H1 (cell line): ENCODE measurements around the gene STEAP1B. TPM values are rescaled to one million over a fixed set of nuclear protein-coding genes. Genes with fewer than 3 reads are reported as not detected.
A peak's percentile ranks its signal among the peaks of the same experiment; 100 is the strongest.

ENCODE experiments used
- CTCF ChIA-PET: fragments of 300-600 bp; sonication (Branson Sonifier 250); formaldehyde crosslinking; loops from one replicate; lab custom pipeline; 2021; ENCODE audit not compliant: partially characterized antibody; lab: Charles Lee
- POLR2A ChIA-PET: fragments of 300-600 bp; sonication (Branson Sonifier 250); formaldehyde crosslinking; loops from one replicate; lab custom pipeline; 2021; ENCODE audit warnings: inconsistent platforms; ENCODE audit not compliant: partially characterized antibody; lab: Charles Lee
- DNase-seq, 2 experiments: peaks; one replicate each; pipeline versions ENCODE4 v3.0.0 to v3.0.0-alpha.2; 2010 to 2022; ENCODE audit warnings: low spot score in 2 of 2, low read depth in 1 of 2, mixed read lengths in 1 of 2
- FAIRE-seq: peaks from 2 replicates; lab custom pipeline; 2011; peaks lifted over from hg19 to GRCh38; lab: Jason Lieb, UNC
- H2AFZ ChIP-seq: 2 replicates; pipeline ENCODE4 v1.8.1; 2012; ENCODE audit warnings: low read length, inconsistent platforms
- H2AK5ac ChIP-seq: 2 replicates; pipeline ENCODE4 v1.6.1; 2013; ENCODE audit warnings: low read depth, low read length
- H2BK120ac ChIP-seq: replicated peaks from 2 replicates; pipeline ENCODE3; 2013; ENCODE audit warnings: low read depth, low read length, inconsistent platforms
- H2BK12ac ChIP-seq: 2 replicates; pipeline ENCODE4 v1.6.1; 2013; ENCODE audit warnings: low read depth, low read length
- H2BK15ac ChIP-seq: 2 replicates; pipeline ENCODE4 v1.6.1; 2013; ENCODE audit warnings: low read length
- H2BK20ac ChIP-seq: 2 replicates; pipeline ENCODE4 v1.6.1; 2013; ENCODE audit warnings: low read length
- H2BK5ac ChIP-seq: 2 replicates; pipeline ENCODE4 v1.6.1; 2013; ENCODE audit warnings: low read depth, low read length
- H3K14ac ChIP-seq: 2 replicates; pipeline ENCODE4 v1.6.1; 2013; ENCODE audit warnings: inconsistent platforms; ENCODE audit not compliant: insufficient read length
- H3K18ac ChIP-seq: 2 replicates; pipeline ENCODE4 v1.6.1; 2013; ENCODE audit warnings: low read length; ENCODE audit errors: extremely low read depth
- H3K23ac ChIP-seq: 2 replicates; pipeline ENCODE4 v1.6.1; 2013; ENCODE audit warnings: inconsistent platforms; ENCODE audit not compliant: insufficient read length
- H3K23me2 ChIP-seq: 2 replicates; pipeline ENCODE4 v1.6.1; 2013; ENCODE audit warnings: low read depth, low read length
- H3K27ac ChIP-seq: 2 replicates; pipeline ENCODE4 v1.6.1; 2011; ENCODE audit warnings: low read depth, low read length, inconsistent platforms
- H3K27me3 ChIP-seq, 4 experiments: replicated peaks in 1 of 4; 1 replicate in 1 of 4; 2 replicates in 3 of 4; pipeline versions ENCODE4 v1.6.1 to v1.8.1; 2011 to 2013; ENCODE audit warnings: low read length in 3 of 4, mild to moderate bottlenecking in 3 of 4, inconsistent platforms in 2 of 4, mixed read lengths in 2 of 4, moderate library complexity in 1 of 4; ENCODE audit not compliant: control insufficient read depth in 3 of 4, insufficient read depth in 3 of 4; ENCODE audit errors: extremely low read depth in 1 of 4
- H3K36me3 ChIP-seq, 4 experiments: 2 replicates each; pipeline versions ENCODE4 v1.6.1 to v1.8.1; 2011 to 2013; ENCODE audit warnings: mild to moderate bottlenecking in 4 of 4, low read length in 3 of 4, moderate library complexity in 2 of 4, control low read depth in 1 of 4, inconsistent platforms in 1 of 4; ENCODE audit not compliant: insufficient read depth in 4 of 4, control insufficient read depth in 2 of 4
- H3K4ac ChIP-seq: replicated peaks from 2 replicates; pipeline ENCODE3; 2013; ENCODE audit warnings: low read length, low read depth, mixed read lengths, inconsistent platforms; ENCODE audit not compliant: insufficient read length
- H3K4me1 ChIP-seq, 4 experiments: replicated peaks in 1 of 4; 1 replicate in 1 of 4; 2 replicates in 3 of 4; pipeline versions ENCODE4 v1.6.1 to v1.8.1; 2011 to 2013; ENCODE audit warnings: low read length in 3 of 4, inconsistent platforms in 2 of 4, mixed read lengths in 1 of 4; ENCODE audit not compliant: insufficient read depth in 4 of 4, control insufficient read depth in 3 of 4
- H3K4me2 ChIP-seq, 2 experiments: 2 replicates each; pipeline versions ENCODE4 v1.6.1 to v1.8.1; 2011 to 2013; ENCODE audit warnings: low read depth in 2 of 2, low read length in 2 of 2, control low read depth in 1 of 2, inconsistent platforms in 1 of 2, mild to moderate bottlenecking in 1 of 2; ENCODE audit not compliant: insufficient read depth in 1 of 2
- H3K4me3 ChIP-seq, 4 experiments: fragments of 200-600, 300-600 bp in 1 of 4; sonication (generic), shearing (Covaris generic), sonication (Bioruptor Twin) in 1 of 4; 2 replicates each; pipeline versions ENCODE4 v1.5.1 to v1.8.1; 2011 to 2016; ENCODE audit warnings: low read length in 4 of 4, low read depth in 3 of 4, control low read depth in 2 of 4, inconsistent platforms in 2 of 4, mild to moderate bottlenecking in 2 of 4, mixed read lengths in 1 of 4, moderate library complexity in 1 of 4; ENCODE audit not compliant: insufficient read depth in 2 of 4; ENCODE audit errors: extremely low read depth in 1 of 4
- H3K56ac ChIP-seq: replicated peaks from 2 replicates; pipeline ENCODE3; 2013; ENCODE audit warnings: low read depth, mild to moderate bottlenecking, mixed read lengths, low read length, inconsistent platforms; ENCODE audit not compliant: insufficient read length
- H3K79me1 ChIP-seq: 2 replicates; pipeline ENCODE4 v1.6.1; 2013; ENCODE audit warnings: low read depth, low read length, control low read depth
- H3K79me2 ChIP-seq, 2 experiments: 2 replicates each; pipeline versions ENCODE4 v1.6.1 to v1.8.1; 2012 to 2013; ENCODE audit warnings: low read length in 2 of 2, mild to moderate bottlenecking in 2 of 2, inconsistent platforms in 1 of 2; ENCODE audit not compliant: insufficient read depth in 2 of 2, control insufficient read depth in 1 of 2
- H3K9ac ChIP-seq, 4 experiments: replicated peaks in 1 of 4; 1 replicate in 1 of 4; 2 replicates in 3 of 4; pipeline versions ENCODE4 v1.6.1 to v1.8.1; 2011 to 2013; ENCODE audit warnings: low read depth in 3 of 4, low read length in 3 of 4, control low read depth in 2 of 4, mild to moderate bottlenecking in 2 of 4, moderate library complexity in 2 of 4, inconsistent platforms in 1 of 4; ENCODE audit errors: extremely low read depth in 1 of 4
- H3K9me3 ChIP-seq, 2 experiments: 2 replicates each; pipeline versions ENCODE4 v1.6.1 to v1.8.1; 2012 to 2013; ENCODE audit warnings: mild to moderate bottlenecking in 2 of 2, moderate library complexity in 2 of 2, control low read depth in 1 of 2, inconsistent platforms in 1 of 2, low read depth in 1 of 2, low read length in 1 of 2, mixed read lengths in 1 of 2; ENCODE audit not compliant: insufficient read depth in 2 of 2
- H4K20me1 ChIP-seq, 2 experiments: replicated peaks in 1 of 2; 2 replicates each; pipeline versions ENCODE3 to v1.8.1; 2011 to 2013; ENCODE audit warnings: inconsistent platforms in 2 of 2, low read length in 2 of 2, mild to moderate bottlenecking in 1 of 2; ENCODE audit not compliant: insufficient read depth in 2 of 2, control insufficient read depth in 1 of 2
- H4K5ac ChIP-seq: 2 replicates; pipeline ENCODE4 v1.6.1; 2013; ENCODE audit warnings: low read length, low read depth, mixed read lengths, inconsistent platforms; ENCODE audit not compliant: insufficient read length
- H4K8ac ChIP-seq: 2 replicates; pipeline ENCODE4 v1.8.0; 2013; ENCODE audit warnings: mild to moderate bottlenecking, moderate library complexity, low read length, inconsistent platforms; ENCODE audit not compliant: insufficient read depth; ENCODE audit errors: extremely low read depth
- H4K91ac ChIP-seq: replicated peaks from 2 replicates; pipeline ENCODE3; 2013; ENCODE audit warnings: low read length, mixed read lengths, inconsistent platforms; ENCODE audit not compliant: insufficient read length
- BACH1 ChIP-seq: IDR thresholded peaks from 2 replicates; pipeline ENCODE4 v1.6.1; 2012; ENCODE audit warnings: low read length, improper control_type of control experiment
- WGBS, 2 experiments: shearing (Covaris generic) in 1 of 2; methylation state at CpG; one replicate each; pipeline versions ENCODE4 v1.1.6 to v1.1.7; 2013 to 2015; ENCODE audit warnings: low lambda C conversion rate in 2 of 2, mixed read lengths in 2 of 2, inconsistent platforms in 1 of 2, low coverage in 1 of 2, missing lambda C conversion rate in 1 of 2; ENCODE audit not compliant: insufficient replicate concordance in 2 of 2, insufficient coverage in 1 of 2, insufficient read length in 1 of 2; ENCODE audit errors: extremely low coverage in 1 of 2, missing lambda C conversion rate in 1 of 2; 5-methylcytosine and 5-hydroxymethylcytosine counted together
- polyA plus RNA-seq, 7 experiments: library from polyadenylated mRNA; depleted of rRNA in 3 of 7; stranded (reverse) in 5 of 7; unstranded in 2 of 7; fragments of >200 nt in 5 of 7; fragments of 200-250 nt in 2 of 7; gene quantifications; 1 replicate in 5 of 7; 2 replicates in 1 of 7; 4 replicates in 1 of 7; pipeline versions ENCODE4 v1.2.1 to v1.2.3, GENCODE V29; 2011 to 2013; ENCODE audit warnings: missing spikeins in 2 of 7, mixed read lengths in 2 of 7
- total RNA-seq: library from RNA; stranded (reverse); fragmentation: NEBNext Ultra II Directional; extraction: Animal tissue kit (Norgen Biotek cat#: 25700); gene quantifications from 2 replicates; pipeline ENCODE4 v1.2.1, GENCODE V29; 2021

The STEAP1B gene
- total and polyA plus RNA-seq, 2 of the 8 experiments (the other 6 are each of a cell fraction or from before 2014, with no cell fraction given): 5.4 to 8.7 TPM

GRCh38 chr7:22432203-22432718, 67.7 kb downstream of the STEAP1B start:
- Histone ChIP-seq H3K23ac (no peak overlapping the region), H2BK15ac (no peak overlapping the region), H3K14ac (no peak overlapping the region), H3K4me1 (peaks cover 7 to 17% (median 16%) of the 10 kb centered on the region in 4 experiments; a peak in 6 of 7 replicates), H3K23me2 (no peaks in the 10 kb centered on the region; the same call in 1 of the 2 replicates), H3K79me1 (no peaks in the 10 kb centered on the region), H2AFZ (peak overlapping the region; percentile 25; the same call in 1 of the 2 replicates), H4K91ac (peak overlapping the region; percentile 95), H3K4me3 (no peak overlapping the region), H2BK20ac (no peak overlapping the region), H3K4ac (no peak overlapping the region), H3K36me3 (no peaks in the 10 kb centered on the region), H3K27me3 (no peaks in the 10 kb centered on the region; a peak in 1 of 7 replicates), H4K8ac (no peak overlapping the region), H3K18ac (peak overlapping the region; percentile 0; the same call in 1 of the 2 replicates), H2AK5ac (no peak overlapping the region), H3K56ac (no peak overlapping the region), H3K9ac (no peak overlapping the region), H2BK12ac (peak overlapping the region; percentile 89; the same call in 1 of the 2 replicates), H2BK5ac (no peak overlapping the region), H4K20me1 (no peaks in the 10 kb centered on the region), H3K4me2 (peak overlapping the region in 1 of 2 experiments; percentile 22; a peak in 1 of 4 replicates), H3K27ac (peak overlapping the region; percentile 75), H2BK120ac (no peak overlapping the region), H3K9me3 (no peaks in the 10 kb centered on the region), H4K5ac (peak overlapping the region; percentile 0), H3K79me2 (no peaks in the 10 kb centered on the region)
- WGBS, 2 experiments: 82% methylated on average over 3 of the region's 3 CpGs; no CpG with 5 or more reads in 1 of the 2 experiments
- ChIA-PET CTCF (interaction anchor here (0.6 to 1.7 kb wide), 2 partner anchors 140 to 322 kb away, joined by 3 to 5 read pairs; no protein-coding TSS in a partner anchor), POLR2A (interaction anchor here (1.0 kb wide), 1 partner anchor 11 kb away, joined by 4 read pairs; no protein-coding TSS in a partner anchor)
- no peak for TF ChIP-seq BACH1
- FAIRE-seq: no peak
- DNase-seq: no peak
